Thoracic aorta (tissue), 2 donors: Measurements from ENCODE around the gene CNKSR3. TPM values are rescaled to one million over a fixed set of nuclear protein-coding genes. Genes with fewer than 3 reads are reported as not detected.

Source experiments
- ATAC-seq: fragments of 150-250 bp; one replicate; pipeline ENCODE4 v1.8.0; 2017; ENCODE audit warnings: low read depth; ENCODE audit not compliant: insufficient number of reproducible peaks, low FRiP score
- DNase-seq: peaks from one replicate; pipeline ENCODE4 v3.0.0-alpha.2; 2020; ENCODE audit warnings: low spot score
- H3K27ac ChIP-seq, 2 donors: fragments of 200-600 bp; sonication (generic); 1 replicate in 1 of 2; 2 replicates in 1 of 2; pipeline ENCODE4 v1.5.1; 2016; ENCODE audit warnings: mild to moderate bottlenecking in 2 of 2, moderate library complexity in 2 of 2
- H3K27me3 ChIP-seq: fragments of 200-600 bp; sonication (generic); replicated peaks from 2 replicates; pipeline ENCODE4 v1.6.0; 2016; ENCODE audit warnings: mild to moderate bottlenecking; ENCODE audit not compliant: insufficient read depth
- H3K36me3 ChIP-seq: fragments of 200-600 bp; sonication (generic); one replicate; pipeline ENCODE4 v1.5.1; 2016
- H3K4me1 ChIP-seq, 2 donors: fragments of 200-600 bp; sonication (generic); 1 replicate in 1 of 2; 2 replicates in 1 of 2; pipeline versions ENCODE4 v1.5.1 to v1.6.0; 2016; ENCODE audit warnings: low read depth in 2 of 2, mild to moderate bottlenecking in 1 of 2; ENCODE audit not compliant: control insufficient read depth in 1 of 2
- H3K4me3 ChIP-seq: fragments of 200-600 bp; sonication (generic); 2 replicates; pipeline ENCODE4 v1.5.1; 2016; ENCODE audit warnings: mild to moderate bottlenecking
- H3K9me3 ChIP-seq: fragments of 200-600 bp; sonication (generic); 2 replicates; pipeline ENCODE4 v1.5.1; 2016
- CTCF ChIP-seq: fragments of 200-600 bp; sonication (generic); IDR thresholded peaks from one replicate; pipeline ENCODE4 v1.5.1; 2019; ENCODE audit warnings: antibody characterized with exemption
- total RNA-seq, 2 donors: library from RNA; depleted of rRNA; stranded (reverse); fragments of >200 nt; gene quantifications; one replicate each; pipeline versions ENCODE4 v1.1.0 to v1.2.3, GENCODE V29; 2016

CNKSR3 gene
- total RNA-seq, 2 donors from 2014 or later: 20.2 to 22.9 TPM

DNA sequence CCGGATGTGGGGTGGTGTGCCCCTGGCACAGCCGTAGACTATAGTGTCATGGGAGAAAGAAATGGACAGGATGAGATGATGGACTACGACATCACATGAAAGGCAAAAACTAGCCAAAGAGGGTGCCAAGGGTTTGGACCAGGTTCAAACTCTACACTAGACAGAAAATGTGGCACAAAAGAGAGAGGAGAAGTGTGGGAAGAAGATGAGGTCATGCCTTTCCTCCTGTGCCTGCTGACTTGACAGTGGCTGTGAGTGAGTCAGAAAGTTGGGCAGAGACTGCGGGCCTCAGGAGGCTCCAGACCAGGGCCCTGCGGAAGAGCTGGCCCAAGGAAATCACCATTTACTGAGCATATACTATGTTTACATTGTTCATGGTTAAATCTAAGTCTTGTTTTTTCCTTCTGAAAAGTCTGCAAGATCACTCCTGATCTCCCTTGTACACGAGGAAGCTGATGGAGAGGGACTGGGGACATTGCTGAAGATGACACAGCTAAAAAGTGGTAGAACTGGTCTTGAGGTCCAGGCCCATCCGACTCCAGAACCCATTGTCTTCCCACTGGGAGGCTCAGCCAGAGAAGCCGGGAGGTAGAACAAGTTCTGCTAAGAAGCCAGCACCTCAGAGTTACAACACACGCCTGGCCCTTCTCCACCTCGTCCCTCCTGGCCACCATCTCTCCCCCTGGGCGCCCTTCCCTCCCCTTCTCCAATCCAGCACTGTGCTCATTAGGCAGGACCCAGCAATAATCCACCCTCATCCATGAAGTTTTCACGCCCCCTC lies 35.6 kb downstream of the CNKSR3 start:
- TF ChIP-seq CTCF: no peak
- DNase-seq (peak; percentile 36), ATAC-seq (peak; percentile 88)
- peaks cover 26 to 81% of the 10 kb centered on the region in 2 donors for H3K4me1 ChIP-seq
- peak overlapping the region; percentile 16 for H3K4me3 ChIP-seq
- H3K36me3 ChIP-seq: no peaks in the 10 kb centered on the region
- H3K27me3 ChIP-seq: no peaks in the 10 kb centered on the region
- peak overlapping the region; percentile 79 to 87 for H3K27ac ChIP-seq
- no peaks in the 10 kb centered on the region for H3K9me3 ChIP-seq

DNA sequence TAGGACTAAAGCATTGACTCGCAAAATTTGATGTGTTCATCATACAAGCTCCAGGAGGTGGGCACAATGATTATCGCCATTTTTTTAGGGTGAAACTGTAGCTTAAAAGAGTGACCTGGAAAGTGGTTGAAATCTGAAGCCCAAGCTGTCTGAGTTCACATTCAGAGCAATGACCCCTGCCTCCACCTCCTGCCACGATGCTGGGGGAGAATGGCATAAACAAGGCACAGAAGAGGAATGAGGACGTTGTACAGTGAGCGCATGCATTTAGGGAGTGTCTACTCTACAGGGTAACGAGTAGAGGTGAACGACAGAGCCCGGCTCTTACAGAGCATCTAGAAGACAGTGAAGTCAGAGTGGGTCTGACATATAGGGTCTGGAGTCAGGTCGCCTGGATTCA lies 37.2 kb downstream of the CNKSR3 start:
- Histone ChIP-seq H3K4me1 (peaks cover 26 to 66% of the 10 kb centered on the region in 2 donors), H3K9me3 (no peaks in the 10 kb centered on the region), H3K36me3 (no peaks in the 10 kb centered on the region), H3K27ac (peak overlapping the region; percentile 10 to 87), H3K27me3 (no peaks in the 10 kb centered on the region), H3K4me3 (no peak overlapping the region)
- DNase-seq (no peak), ATAC-seq (no peak)
- TF ChIP-seq CTCF: no peak

DNA sequence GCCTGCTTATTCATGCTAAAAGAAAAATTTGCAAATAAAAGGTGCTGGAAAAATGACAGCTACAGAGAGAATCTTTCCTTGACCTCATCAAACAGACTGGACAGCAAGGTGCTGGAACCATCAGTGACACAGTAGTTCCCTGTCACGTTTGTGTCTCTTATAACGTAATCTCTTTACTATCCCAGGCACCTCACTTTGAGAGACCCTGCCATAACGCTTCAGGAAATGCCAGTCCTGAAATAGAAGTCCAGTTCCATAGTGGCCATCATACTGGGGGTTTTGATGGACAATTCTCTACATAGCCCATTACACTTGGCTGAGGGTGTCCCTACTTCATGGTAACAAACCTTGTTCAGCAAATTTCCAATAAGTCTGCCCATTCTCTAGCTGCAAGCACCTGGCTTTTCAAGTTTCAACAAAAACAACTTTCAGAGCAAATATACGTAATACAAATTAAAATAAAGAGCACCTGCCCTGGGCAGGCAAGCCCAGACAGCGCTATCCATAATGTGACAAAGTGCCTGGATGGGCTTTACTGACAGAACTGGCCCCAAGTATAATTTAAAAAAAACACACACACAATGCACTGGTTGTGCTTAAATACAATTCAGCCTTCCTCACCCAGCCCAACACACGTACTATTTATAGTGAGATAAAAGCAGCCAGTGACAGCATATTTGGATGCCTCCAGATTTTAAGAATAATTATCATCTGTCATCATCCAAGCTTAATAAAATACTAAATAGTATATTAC lies 38.7 kb downstream of the CNKSR3 start:
- no peak overlapping the region for H3K4me3 ChIP-seq
- ATAC-seq (no peak), DNase-seq (no peak)
- no peaks in the 10 kb centered on the region for H3K36me3 ChIP-seq
- peaks cover 26 to 53% of the 10 kb centered on the region in 2 donors for H3K4me1 ChIP-seq
- H3K9me3 ChIP-seq: no peaks in the 10 kb centered on the region
- peak overlapping the region in 1 of 2 donors; percentile 87 for H3K27ac ChIP-seq
- TF ChIP-seq CTCF: no peak
- H3K27me3 ChIP-seq: no peaks in the 10 kb centered on the region

DNA sequence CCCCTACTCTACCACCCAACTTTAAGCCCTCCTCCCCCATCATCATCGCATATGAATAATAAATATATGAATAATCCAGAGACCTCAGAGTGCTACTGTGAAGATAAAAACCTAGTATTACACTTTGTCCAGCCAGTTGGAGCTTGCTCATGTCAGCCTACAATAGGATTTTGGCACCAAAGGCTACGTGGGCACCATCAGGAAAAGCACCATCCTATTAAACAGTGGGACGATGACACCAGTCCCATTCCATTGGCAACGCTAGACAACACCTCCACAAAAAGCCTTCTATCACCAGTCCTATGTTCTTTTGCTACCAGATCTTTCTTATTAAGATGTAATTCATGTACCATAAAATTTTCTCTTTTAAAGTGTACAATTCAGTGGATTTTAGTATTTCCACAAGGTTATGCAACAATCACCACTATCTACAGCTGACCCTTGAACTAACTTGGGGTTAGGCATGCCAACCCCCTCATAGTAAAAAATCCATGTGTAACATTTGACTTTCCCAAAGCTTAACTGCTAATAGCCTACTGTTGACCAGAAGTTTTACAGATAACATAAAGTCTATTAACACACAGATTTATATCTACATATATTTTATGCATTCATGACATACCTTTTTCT lies 41.1 kb downstream of the CNKSR3 start:
- no peaks in the 10 kb centered on the region for H3K36me3 ChIP-seq
- H3K27ac ChIP-seq: no peak overlapping the region
- DNase-seq (no peak), ATAC-seq (no peak)
- H3K4me1 ChIP-seq: peaks cover 13 to 29% of the 10 kb centered on the region in 2 donors
- H3K9me3 ChIP-seq: no peaks in the 10 kb centered on the region
- TF ChIP-seq CTCF: no peak
- no peak overlapping the region for H3K4me3 ChIP-seq
- H3K27me3 ChIP-seq: no peaks in the 10 kb centered on the region

- no peak for DNase-seq
- no peak for TF ChIP-seq CTCF
- no peak for ATAC-seq
- Histone ChIP-seq H3K4me3 (no peak overlapping the region), H3K9me3 (no peaks in the 10 kb centered on the region), H3K4me1 (peaks cover 9 to 27% of the 10 kb centered on the region in 2 donors), H3K27ac (no peak overlapping the region), H3K27me3 (no peaks in the 10 kb centered on the region), H3K36me3 (no peaks in the 10 kb centered on the region)
Measured at GRCh38 chr6:154468760-154469159, 41.7 kb downstream of the CNKSR3 start.
